WTC11 (cell line): ENCODE results near the gene B3GAT2.

Source experiments
- ATF6 ChIP-seq: sonication (generic); formaldehyde crosslinking; IDR thresholded peaks from 2 replicates; pipeline ENCODE4 v1.8.1; 2023; ENCODE audit warnings: mild to moderate bottlenecking, missing genetic modification reagents
- CBFB ChIP-seq: sonication (generic); formaldehyde crosslinking; IDR thresholded peaks from 2 replicates; pipeline ENCODE4 v1.8.1; 2022; ENCODE audit warnings: mild to moderate bottlenecking, low read depth, missing genetic modification reagents
- CTCF ChIP-seq: fragments of 200-600 bp; IDR thresholded peaks from 2 replicates; pipeline ENCODE4 v1.8.0; 2022; ENCODE audit warnings: antibody characterized with exemption
- E2F1 ChIP-seq: sonication (generic); formaldehyde crosslinking; IDR thresholded peaks from 2 replicates; pipeline ENCODE4 v1.8.0; 2022; ENCODE audit warnings: mild to moderate bottlenecking, missing genetic modification reagents
- ESRRA ChIP-seq: sonication (generic); formaldehyde crosslinking; IDR thresholded peaks from 2 replicates; pipeline ENCODE4 v1.8.1; 2022; ENCODE audit warnings: mild to moderate bottlenecking, missing genetic modification reagents, borderline replicate concordance
- FOXP4 ChIP-seq: sonication (generic); formaldehyde crosslinking; IDR thresholded peaks from 2 replicates; pipeline ENCODE4 v1.8.0; 2022; ENCODE audit warnings: mild to moderate bottlenecking, missing genetic modification reagents
- GABPB1 ChIP-seq: sonication (generic); formaldehyde crosslinking; IDR thresholded peaks from 2 replicates; pipeline ENCODE4 v1.8.1; 2023; ENCODE audit warnings: mild to moderate bottlenecking, missing genetic modification reagents
- MAX ChIP-seq: sonication (generic); formaldehyde crosslinking; IDR thresholded peaks from 2 replicates; pipeline ENCODE4 v1.8.0; 2022; ENCODE audit warnings: mild to moderate bottlenecking, missing genetic modification reagents
- NFE2L1 ChIP-seq: sonication (generic); formaldehyde crosslinking; IDR thresholded peaks from 2 replicates; pipeline ENCODE4 v1.8.1; 2023; ENCODE audit warnings: missing genetic modification reagents
- NFYB ChIP-seq: sonication (generic); formaldehyde crosslinking; conservative IDR thresholded peaks from 2 replicates; pipeline ENCODE4 v1.8.0; 2022; ENCODE audit warnings: low read depth, missing genetic modification reagents
- RELA ChIP-seq: sonication (generic); formaldehyde crosslinking; IDR thresholded peaks from 2 replicates; pipeline ENCODE4 v1.8.1; 2022; ENCODE audit warnings: missing genetic modification reagents, mild to moderate bottlenecking, borderline replicate concordance
- TEAD4 ChIP-seq: sonication (generic); formaldehyde crosslinking; IDR thresholded peaks from 2 replicates; pipeline ENCODE4 v1.8.0; 2022; ENCODE audit warnings: mild to moderate bottlenecking, missing genetic modification reagents
- ZBTB43 ChIP-seq: sonication (generic); formaldehyde crosslinking; IDR thresholded peaks from 2 replicates; pipeline ENCODE4 v1.8.1; 2023; ENCODE audit warnings: mild to moderate bottlenecking, missing genetic modification reagents

- TF ChIP-seq CTCF (no peak), NFYB (CRISPR knock-in tag) (no peak), ZBTB43 (CRISPR knock-in tag) (no peak), ATF6 (CRISPR knock-in tag) (no peak), TEAD4 (CRISPR knock-in tag) (no peak), GABPB1 (CRISPR knock-in tag) (no peak), MAX (CRISPR knock-in tag) (no peak), RELA (CRISPR knock-in tag) (no peak), E2F1 (CRISPR knock-in tag) (no peak), CBFB (CRISPR knock-in tag) (no peak), NFE2L1 (CRISPR knock-in tag) (no peak), FOXP4 (CRISPR knock-in tag) (no peak), ESRRA (CRISPR knock-in tag) (no peak)
Observed at GRCh38 chr6:70894001-70894400, 62.9 kb downstream of the B3GAT2 start.
